ENCODE data around the gene CYP4F8.

DNA sequence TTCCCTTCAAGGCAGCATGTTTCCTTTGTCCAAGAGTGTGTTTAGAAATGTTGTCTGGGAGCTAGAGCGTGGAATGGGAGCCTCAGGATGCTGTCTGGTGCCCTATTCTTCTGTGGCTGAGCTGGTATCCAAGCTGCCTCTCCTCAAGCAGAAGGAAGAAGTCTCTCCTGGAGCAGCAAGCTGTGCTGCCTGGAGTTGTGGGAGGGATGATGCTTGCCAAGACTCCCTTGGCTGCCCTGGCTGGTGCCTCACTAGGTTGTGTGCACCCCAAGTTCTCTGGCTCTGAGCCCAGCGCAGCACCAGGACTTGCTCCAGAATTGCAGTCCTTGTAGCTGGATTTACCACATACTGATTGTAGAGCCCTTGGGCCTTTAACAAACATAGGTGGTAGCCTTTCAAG, 21.0 kb downstream of the CYP4F8 start:
- no peak for TF ChIP-seq CTCF (IDR thresholded peaks at IDR 0.05)
- no peak for TF ChIP-seq EZH2 (IDR thresholded peaks at IDR 0.05; ENCODE audit: borderline replicate concordance, insufficient read depth, low read depth, low read length, poor library complexity, severe bottlenecking)

Data from B cell (primary cell).